Testis (tissue), 2 donors: ENCODE data around the gene RAB6B.

Source experiments
- CTCF ChIP-seq, 3 experiments: fragments of 450-650 bp in 2 of 3; fragments of 200-600 bp in 1 of 3; sonication (generic) in 1 of 3; IDR thresholded peaks; one replicate each; pipeline ENCODE4 v1.5.1; 2016 to 2019; ENCODE audit warnings: antibody characterized with exemption in 3 of 3, mild to moderate bottlenecking in 2 of 3, moderate library complexity in 1 of 3
- POLR2A ChIP-seq: fragments of 450-650 bp; IDR thresholded peaks from one replicate; pipeline ENCODE4 v1.6.1; 2017; ENCODE audit warnings: antibody characterized with exemption, mild to moderate bottlenecking, moderate library complexity

GRCh38 chr3:133890037-133890436 lies 5.6 kb downstream of the RAB6B start:
- TF ChIP-seq POLR2A (no peak), CTCF (IDR thresholded peaks at IDR 0.05) (no peak)
